GM12872 (cell line): ENCODE data around the gene CRYGN.

Experiments used
- CTCF ChIP-seq: IDR thresholded peaks from 3 replicates; pipeline ENCODE4 v1.5.1; 2011; ENCODE audit warnings: low read depth, mild to moderate bottlenecking, low read length, moderate library complexity; ENCODE audit not compliant: insufficient read depth

Gene CRYGN

GRCh38 chr7:151389768-151390597, 50.0 kb downstream of the CRYGN start:
- no peak for TF ChIP-seq CTCF

- TF ChIP-seq CTCF, result no peak
Observed at GRCh38 chr7:151389096-151389767, 50.7 kb downstream of the CRYGN start.

- TF ChIP-seq CTCF, result no peak
Observed at GRCh38 chr7:151388430-151388829, 51.5 kb downstream of the CRYGN start.

GRCh38 chr7:151388007-151388297, 52.0 kb downstream of the CRYGN start:
- TF ChIP-seq CTCF, result no peak

GRCh38 chr7:151387161-151388006, 52.6 kb downstream of the CRYGN start:
- TF ChIP-seq CTCF, result no peak

- TF ChIP-seq CTCF, result no peak
Observed at GRCh38 chr7:151386301-151387160, 53.4 kb downstream of the CRYGN start.
